ENCODE results near the gene MTHFS. TPM values are rescaled to one million over a fixed set of nuclear protein-coding genes. Genes with fewer than 3 reads are reported as not detected.
"Not testable (repeated sequence)": the region's sequence is repeated elsewhere in the genome, so short reads cannot be mapped to it uniquely, and the experiment has no call there.

MTHFS gene
- total RNA-seq, 1 experiment from 2014 or later: 66.7 TPM

DNA sequence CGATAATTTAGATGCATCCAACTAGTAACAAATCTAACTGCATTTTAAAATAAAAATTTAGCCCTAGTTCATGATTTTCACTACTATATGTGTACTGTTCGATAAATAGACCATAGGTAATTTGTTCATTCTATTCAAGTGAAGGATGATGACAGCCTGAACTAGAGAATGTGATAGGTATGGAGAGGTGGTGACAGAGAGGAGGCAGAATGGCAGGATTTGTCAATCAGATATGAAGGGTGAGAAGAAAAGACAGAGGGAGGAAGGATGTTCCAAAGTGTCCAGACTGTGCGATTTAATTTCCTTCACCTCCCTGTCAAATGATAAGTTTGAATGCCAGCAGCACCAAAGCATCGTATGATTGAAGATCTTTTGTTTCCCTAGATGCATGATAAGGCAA lies 42.6 kb upstream of the MTHFS start:
- H3K4me3 Mint-ChIP-seq (ENCODE audit: low read depth, unreplicated experiment): no peak overlapping the region
- no TSS peak for BruUV-seq (replicated peaks)
- CTCF ChIA-PET: no interaction called here
- H3K36me3 Mint-ChIP-seq (ENCODE audit: insufficient read depth, unreplicated experiment): no peaks in the 10 kb centered on the region
- no peaks in the 10 kb centered on the region for H3K27me3 Mint-ChIP-seq (ENCODE audit: unreplicated experiment)
- no peaks in the 10 kb centered on the region for H3K4me1 Mint-ChIP-seq (ENCODE audit: low read depth, unreplicated experiment)
- H3K9me3 Mint-ChIP-seq (ENCODE audit: low read depth, unreplicated experiment): no peaks in the 10 kb centered on the region
- intact Hi-C loops (cut with micrococcal nuclease; ENCODE audit: unreplicated experiment): no loop called here
- DNase-seq: no peak
- H3K27ac Mint-ChIP-seq (ENCODE audit: unreplicated experiment): no peak overlapping the region
- TF ChIP-seq, protein P1, sequence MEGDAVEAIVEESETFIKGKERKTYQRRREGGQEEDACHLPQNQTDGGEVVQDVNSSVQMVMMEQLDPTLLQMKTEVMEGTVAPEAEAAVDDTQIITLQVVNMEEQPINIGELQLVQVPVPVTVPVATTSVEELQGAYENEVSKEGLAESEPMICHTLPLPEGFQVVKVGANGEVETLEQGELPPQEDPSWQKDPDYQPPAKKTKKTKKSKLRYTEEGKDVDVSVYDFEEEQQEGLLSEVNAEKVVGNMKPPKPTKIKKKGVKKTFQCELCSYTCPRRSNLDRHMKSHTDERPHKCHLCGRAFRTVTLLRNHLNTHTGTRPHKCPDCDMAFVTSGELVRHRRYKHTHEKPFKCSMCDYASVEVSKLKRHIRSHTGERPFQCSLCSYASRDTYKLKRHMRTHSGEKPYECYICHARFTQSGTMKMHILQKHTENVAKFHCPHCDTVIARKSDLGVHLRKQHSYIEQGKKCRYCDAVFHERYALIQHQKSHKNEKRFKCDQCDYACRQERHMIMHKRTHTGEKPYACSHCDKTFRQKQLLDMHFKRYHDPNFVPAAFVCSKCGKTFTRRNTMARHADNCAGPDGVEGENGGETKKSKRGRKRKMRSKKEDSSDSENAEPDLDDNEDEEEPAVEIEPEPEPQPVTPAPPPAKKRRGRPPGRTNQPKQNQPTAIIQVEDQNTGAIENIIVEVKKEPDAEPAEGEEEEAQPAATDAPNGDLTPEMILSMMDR (IDR thresholded peaks at IDR 0.05; ENCODE audit: unreplicated experiment): no peak

DNA sequence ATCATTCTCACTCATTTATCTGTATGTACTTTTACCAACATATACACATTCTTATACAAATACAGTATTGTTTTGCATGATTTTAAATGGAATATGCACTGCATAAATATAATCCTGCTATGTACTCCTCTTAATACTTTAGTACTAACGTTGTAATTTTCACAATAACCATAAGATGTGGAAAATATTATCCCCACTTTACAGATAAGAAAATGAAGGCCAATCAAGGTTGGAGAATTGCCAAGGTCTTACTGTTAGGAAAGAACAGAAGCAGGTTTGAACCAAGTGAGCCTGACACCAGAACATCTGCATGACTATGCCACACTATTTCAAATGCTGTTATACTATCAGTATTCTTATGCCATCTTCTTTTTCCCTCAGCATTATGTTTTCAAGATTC lies 41.3 kb upstream of the MTHFS start:
- no peaks in the 10 kb centered on the region for H3K4me1 Mint-ChIP-seq (ENCODE audit: low read depth, unreplicated experiment)
- CTCF ChIA-PET: no interaction called here
- H3K27me3 Mint-ChIP-seq (ENCODE audit: unreplicated experiment): no peaks in the 10 kb centered on the region
- no peak overlapping the region for H3K27ac Mint-ChIP-seq (ENCODE audit: unreplicated experiment)
- intact Hi-C loops (cut with micrococcal nuclease; ENCODE audit: unreplicated experiment): no loop called here
- no peak overlapping the region for H3K4me3 Mint-ChIP-seq (ENCODE audit: low read depth, unreplicated experiment)
- DNase-seq: no peak
- TF ChIP-seq, protein P1 (IDR thresholded peaks at IDR 0.05; ENCODE audit: unreplicated experiment): no peak
- no peaks in the 10 kb centered on the region for H3K9me3 Mint-ChIP-seq (ENCODE audit: low read depth, unreplicated experiment)
- H3K36me3 Mint-ChIP-seq (ENCODE audit: insufficient read depth, unreplicated experiment): no peaks in the 10 kb centered on the region
- BruUV-seq (replicated peaks): no TSS peak

DNA sequence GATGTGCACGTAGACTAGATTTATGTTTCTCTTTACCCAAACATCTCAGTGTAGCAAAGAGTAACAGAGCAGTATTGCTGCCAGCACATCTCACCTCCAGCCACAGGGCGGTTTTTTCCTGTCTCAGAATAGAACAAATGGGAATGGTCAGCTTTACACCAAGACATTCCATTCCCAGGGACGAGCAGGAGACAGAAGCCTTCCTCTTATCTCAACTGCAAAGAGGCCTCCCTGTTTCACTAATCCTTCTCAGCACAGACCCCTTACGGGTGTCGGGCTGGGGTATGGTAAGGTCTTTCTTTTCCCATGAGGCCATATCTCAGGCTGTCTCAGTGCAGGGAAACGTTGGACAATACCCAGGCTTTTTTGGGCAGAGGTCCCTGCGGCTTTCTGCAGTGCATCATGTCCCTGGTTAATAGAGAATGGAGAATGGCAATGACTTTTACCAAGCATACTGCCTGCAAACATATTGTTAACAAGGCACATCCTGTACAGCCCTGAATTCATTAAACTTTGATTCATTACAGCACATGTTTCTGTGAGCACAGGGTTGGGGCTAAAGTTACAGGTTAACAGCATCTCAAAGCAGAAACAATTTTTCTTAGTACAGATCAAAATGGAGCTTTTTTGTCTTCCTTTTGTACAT lies 38.9 kb upstream of the MTHFS start:
- DNase-seq; H3K27ac Mint-ChIP-seq (ENCODE audit: unreplicated experiment); H3K36me3 Mint-ChIP-seq (ENCODE audit: insufficient read depth, unreplicated experiment); CTCF ChIA-PET; H3K27me3 Mint-ChIP-seq (ENCODE audit: unreplicated experiment); intact Hi-C loops (cut with micrococcal nuclease; ENCODE audit: unreplicated experiment); H3K9me3 Mint-ChIP-seq (ENCODE audit: low read depth, unreplicated experiment); H3K4me3 Mint-ChIP-seq (ENCODE audit: low read depth, unreplicated experiment); BruUV-seq (replicated peaks); H3K4me1 Mint-ChIP-seq (ENCODE audit: low read depth, unreplicated experiment): not testable (repeated sequence)

DNA sequence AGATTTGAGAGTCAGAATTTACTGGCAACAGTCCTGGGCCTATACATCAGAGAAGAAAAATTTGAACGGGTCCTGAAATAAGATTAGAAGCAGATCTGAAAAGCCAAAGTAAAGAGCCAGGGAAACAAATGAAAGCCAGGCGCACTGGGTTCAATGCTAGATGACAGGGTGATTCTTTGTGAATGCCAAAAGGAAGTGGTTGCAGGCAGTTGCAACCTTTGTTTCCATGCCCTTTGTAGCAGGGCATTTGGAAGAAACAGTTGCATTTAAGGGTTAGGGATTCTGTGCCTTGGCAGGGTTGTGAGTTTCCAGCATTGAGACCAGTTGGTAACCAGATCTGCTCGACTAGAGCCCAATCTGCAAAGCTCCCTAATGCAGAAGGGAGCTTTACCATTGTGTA lies 36.4 kb upstream of the MTHFS start:
- BruUV-seq (replicated peaks): no TSS peak
- Mint-ChIP-seq H3K9me3 (ENCODE audit: low read depth, unreplicated experiment) (no peaks in the 10 kb centered on the region), H3K4me3 (ENCODE audit: low read depth, unreplicated experiment) (no peak overlapping the region), H3K27ac (ENCODE audit: unreplicated experiment) (no peak overlapping the region), H3K27me3 (ENCODE audit: unreplicated experiment) (peaks cover 24% of the 10 kb centered on the region), H3K4me1 (ENCODE audit: low read depth, unreplicated experiment) (no peaks in the 10 kb centered on the region), H3K36me3 (ENCODE audit: insufficient read depth, unreplicated experiment) (no peaks in the 10 kb centered on the region)
- intact Hi-C loops (cut with micrococcal nuclease; ENCODE audit: unreplicated experiment): no loop called here
- DNase-seq: no peak
- TF ChIP-seq, protein P1 (IDR thresholded peaks at IDR 0.05; ENCODE audit: unreplicated experiment): no peak
- CTCF ChIA-PET: no interaction called here

DNA sequence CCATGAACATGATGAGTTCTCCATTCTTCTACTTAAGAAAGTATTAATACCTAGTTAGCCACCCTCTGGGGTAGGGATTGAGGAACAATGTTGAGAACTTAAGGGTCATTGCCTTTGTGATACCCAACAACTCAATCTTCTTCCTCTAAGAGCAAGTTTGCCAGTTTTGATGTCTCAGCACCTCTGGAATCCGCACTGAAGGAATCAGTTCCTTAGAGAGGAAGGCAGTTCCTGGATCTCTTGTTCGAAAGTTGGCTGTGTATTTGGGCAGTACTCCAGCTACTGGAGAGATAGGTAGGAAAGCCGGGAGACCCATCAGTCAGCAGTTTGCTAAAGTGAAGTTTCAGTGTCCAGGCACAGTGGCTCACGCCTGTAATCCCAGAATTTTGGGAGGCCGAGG lies 35.6 kb upstream of the MTHFS start:
- Mint-ChIP-seq H3K36me3 (ENCODE audit: insufficient read depth, unreplicated experiment) (no peaks in the 10 kb centered on the region), H3K9me3 (ENCODE audit: low read depth, unreplicated experiment) (no peaks in the 10 kb centered on the region), H3K27ac (ENCODE audit: unreplicated experiment) (no peak overlapping the region), H3K27me3 (ENCODE audit: unreplicated experiment) (peaks cover 24% of the 10 kb centered on the region), H3K4me1 (ENCODE audit: low read depth, unreplicated experiment) (no peaks in the 10 kb centered on the region), H3K4me3 (ENCODE audit: low read depth, unreplicated experiment) (no peak overlapping the region)
- CTCF ChIA-PET: no interaction called here
- BruUV-seq (replicated peaks): no TSS peak
- intact Hi-C loops (cut with micrococcal nuclease; ENCODE audit: unreplicated experiment): no loop called here
- no peak for DNase-seq
- TF ChIP-seq, protein P1 (IDR thresholded peaks at IDR 0.05; ENCODE audit: unreplicated experiment): no peak

Measured in Calu3 (cell line).